Upper lobe of left lung (tissue), 6 donors: ENCODE measurements around the gene BMP6. TPM values are rescaled to one million over a fixed set of nuclear protein-coding genes. Genes with fewer than 3 reads are reported as not detected.

ENCODE experiments used
- ATAC-seq, 2 donors: fragments of 200-7000 bp; cut with Tn5 transposase; one replicate each; pipeline ENCODE4 v1.9.1; 2022; ENCODE audit warnings: mild to moderate bottlenecking in 2 of 2, moderate library complexity in 2 of 2; ENCODE audit not compliant: low FRiP score in 2 of 2
- DNase-seq, 2 donors: peaks; one replicate each; pipeline ENCODE4 v3.0.0-alpha.2; 2019 to 2020
- H3K27ac ChIP-seq, 4 donors: fragments of 200-600 bp; sonication (generic); one replicate each; pipeline ENCODE4 v1.5.1; 2016 to 2019
- H3K27me3 ChIP-seq, 4 donors: fragments of 200-600 bp; sonication (generic); one replicate each; pipeline ENCODE4 v1.5.1; 2017 to 2019
- H3K36me3 ChIP-seq, 4 donors: fragments of 200-600 bp; sonication (generic); one replicate each; pipeline ENCODE4 v1.5.1; 2016 to 2019
- H3K4me1 ChIP-seq, 4 donors: fragments of 200-600 bp; sonication (generic); one replicate each; pipeline ENCODE4 v1.5.1; 2018 to 2019
- H3K4me3 ChIP-seq, 4 donors: fragments of 200-600 bp; sonication (generic); one replicate each; pipeline ENCODE4 v1.5.1; 2017 to 2019; ENCODE audit warnings: mild to moderate bottlenecking in 2 of 4, moderate library complexity in 1 of 4
- H3K9me3 ChIP-seq, 4 donors: fragments of 200-600 bp; sonication (generic); one replicate each; pipeline ENCODE4 v1.5.1; 2018 to 2019
- CTCF ChIP-seq, 6 experiments: fragments of 450-650 bp in 4 of 6; fragments of 200-600 bp in 2 of 6; sonication (generic) in 2 of 6; IDR thresholded peaks; one replicate each; pipeline ENCODE4 v1.5.1; 2016 to 2019; ENCODE audit warnings: antibody characterized with exemption in 6 of 6
- EP300 ChIP-seq, 4 donors: sonication (generic); formaldehyde crosslinking; IDR thresholded peaks; one replicate each; pipeline ENCODE4 v1.5.1; 2017; ENCODE audit warnings: antibody characterized with exemption in 4 of 4, control low read depth in 2 of 4
- POLR2A ChIP-seq, 4 donors: fragments of 450-650 bp; IDR thresholded peaks; one replicate each; pipeline ENCODE4 v1.5.1; 2016 to 2017; ENCODE audit warnings: antibody characterized with exemption in 4 of 4, mild to moderate bottlenecking in 2 of 4
- POLR2AphosphoS5 ChIP-seq, 2 donors: sonication (generic); formaldehyde crosslinking; IDR thresholded peaks; one replicate each; pipeline ENCODE4 v1.5.1; 2017; ENCODE audit warnings: antibody characterized with exemption in 2 of 2
- total RNA-seq, 6 donors: library from RNA; depleted of rRNA in 4 of 6; stranded (reverse); fragments of >200 nt in 4 of 6; gene quantifications; one replicate each; pipeline versions ENCODE4 v1.1.0 to v1.2.1, GENCODE V29; 2016 to 2021
- donor health status: DM: no; HTN: no; CAD: no; lungs with moderate emphysema.
- donor health status: DM: no; HTN: yes; CAD: no; lungs with severe emphysema.

Gene BMP6
- total RNA-seq, 6 donors from 2014 or later = 1.0 to 25.4 (median 5.2) TPM

DNA sequence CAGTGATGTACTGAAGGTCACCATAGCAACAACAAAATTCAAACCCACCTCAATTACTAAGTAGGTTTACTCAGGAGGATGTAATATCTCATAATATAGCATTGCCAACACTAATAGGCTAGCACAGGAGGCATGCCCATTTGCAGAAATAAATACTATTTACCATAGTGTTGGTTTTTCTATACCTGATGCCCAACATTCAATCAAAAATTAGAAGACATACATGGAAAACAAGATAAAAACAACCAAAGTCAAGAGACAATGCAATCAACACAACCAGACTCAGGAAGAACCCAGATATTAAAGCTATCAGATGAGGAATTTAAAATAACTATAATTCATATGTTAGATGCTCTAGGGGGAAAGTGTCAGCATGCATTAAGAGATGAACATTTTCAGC, 199.0 kb downstream of the BMP6 start:
- Histone ChIP-seq H3K4me3 (no peak overlapping the region), H3K27ac (no peak overlapping the region), H3K36me3 (no peaks in the 10 kb centered on the region), H3K4me1 (peaks cover 0 to 4% (median 0%) of the 10 kb centered on the region in 4 donors), H3K27me3 (no peaks in the 10 kb centered on the region), H3K9me3 (peaks cover 0 to 4% (median 1%) of the 10 kb centered on the region in 4 donors)
- no peak for TF ChIP-seq EP300 (IDR thresholded peaks at IDR 0.05)
- no peak for TF ChIP-seq CTCF (IDR thresholded peaks at IDR 0.05)
- no peak for TF ChIP-seq POLR2AphosphoS5 (IDR thresholded peaks at IDR 0.05)
- no peak for TF ChIP-seq POLR2A (IDR thresholded peaks at IDR 0.05)
- no peak for ATAC-seq
- no peak for DNase-seq

Other genes starting within 250 kb of the BMP6 start
- gene DSP, start 184.4 kb upstream of the BMP6 start, total RNA-seq = 10 to 100 TPM in 5 of 6 donors, 1 to 10 TPM in 1; 6.3 to 88.2 (median 29.0) TPM
- gene SNRNP48, start 135.9 kb upstream of the BMP6 start, total RNA-seq = 10 to 100 TPM in 3 of 6 donors, 1 to 10 TPM in 3; 1.3 to 23.0 (median 10.2) TPM
- gene TXNDC5, start 184.7 kb downstream of the BMP6 start, total RNA-seq = 100 to 1,000 TPM in 4 of 6 donors, 10 to 100 TPM in 2; 52.4 to 177 (median 132) TPM